CD14-positive monocyte (primary cell): ENCODE results near the gene GPR45. TPM values are rescaled to one million over a fixed set of nuclear protein-coding genes. Genes with fewer than 3 reads are reported as not detected.

ENCODE experiments used
- DNase-seq, 3 donors: peaks; one replicate each; pipeline ENCODE4 v3.0.0-alpha.2; 2011 to 2022
- H2AFZ ChIP-seq: 2 replicates; pipeline ENCODE4 v1.6.0; 2012; ENCODE audit warnings: mild to moderate bottlenecking, low read depth, low read length, inconsistent platforms; ENCODE audit not compliant: insufficient read depth, poor library complexity, severe bottlenecking
- H3K27ac ChIP-seq, 2 donors: 1 replicate in 1 of 2; 2 replicates in 1 of 2; pipeline ENCODE4 v1.5.1; 2012 to 2013; ENCODE audit warnings: low read length in 2 of 2, control low read depth in 1 of 2, inconsistent platforms in 1 of 2, low read depth in 1 of 2, mild to moderate bottlenecking in 1 of 2
- H3K27me3 ChIP-seq, 2 donors: one replicate each; pipeline versions ENCODE4 v1.6.0 to v1.6.1; 2011 to 2013; ENCODE audit warnings: low read length in 2 of 2; ENCODE audit not compliant: control insufficient read depth in 2 of 2, insufficient read depth in 2 of 2
- H3K36me3 ChIP-seq, 2 donors: replicated peaks in 1 of 2; 1 replicate in 1 of 2; 2 replicates in 1 of 2; pipeline versions ENCODE4 v1.5.1 to v1.6.1; 2012 to 2013; ENCODE audit warnings: low read length in 2 of 2, control low read depth in 1 of 2, inconsistent platforms in 1 of 2, mild to moderate bottlenecking in 1 of 2; ENCODE audit not compliant: insufficient read depth in 2 of 2, control insufficient read depth in 1 of 2
- H3K4me1 ChIP-seq, 2 donors: 1 replicate in 1 of 2; 2 replicates in 1 of 2; pipeline versions ENCODE4 v1.5.1 to v1.6.1; 2012 to 2013; ENCODE audit warnings: low read length in 2 of 2, control low read depth in 1 of 2, inconsistent platforms in 1 of 2, mild to moderate bottlenecking in 1 of 2, moderate library complexity in 1 of 2; ENCODE audit not compliant: insufficient read depth in 2 of 2, control insufficient read depth in 1 of 2
- H3K4me2 ChIP-seq: replicated peaks from 2 replicates; pipeline ENCODE3; 2012; ENCODE audit warnings: low read length, moderate library complexity, mild to moderate bottlenecking; ENCODE audit not compliant: poor library complexity, severe bottlenecking; ENCODE audit errors: extremely low read depth
- H3K4me3 ChIP-seq, 3 experiments: fragments of 200-600 bp in 1 of 3; sonication (generic) in 1 of 3; replicated peaks in 1 of 3; 1 replicate in 2 of 3; 2 replicates in 1 of 3; pipeline ENCODE4 v1.5.1; 2011 to 2013; ENCODE audit warnings: low read length in 3 of 3, mild to moderate bottlenecking in 3 of 3, control low read depth in 2 of 3, low read depth in 2 of 3, inconsistent platforms in 1 of 3, moderate library complexity in 1 of 3
- H3K79me2 ChIP-seq: 2 replicates; pipeline ENCODE4 v1.6.0; 2012; ENCODE audit warnings: mild to moderate bottlenecking, control low read depth, inconsistent platforms, low read length, moderate library complexity; ENCODE audit not compliant: insufficient read depth
- H3K9ac ChIP-seq: 2 replicates; pipeline ENCODE4 v1.6.0; 2017; ENCODE audit warnings: low read length, mild to moderate bottlenecking; ENCODE audit not compliant: insufficient read depth, poor library complexity, severe bottlenecking
- H3K9me3 ChIP-seq, 2 donors: replicated peaks in 1 of 2; 1 replicate in 1 of 2; 2 replicates in 1 of 2; pipeline versions ENCODE4 v1.5.1 to v1.6.1; 2012 to 2013; ENCODE audit warnings: low read length in 2 of 2, control low read depth in 1 of 2; ENCODE audit not compliant: control insufficient read depth in 1 of 2, insufficient read depth in 1 of 2
- H4K20me1 ChIP-seq: 2 replicates; pipeline ENCODE4 v1.6.0; 2012; ENCODE audit warnings: mild to moderate bottlenecking, low read length, control low read depth, moderate library complexity; ENCODE audit not compliant: insufficient read depth
- H3K27ac Mint-ChIP-seq, 7 donors: one replicate each; pipeline ENCODE4 v1.8.0; 2020; ENCODE audit warnings: mild to moderate bottlenecking in 7 of 7, mixed read lengths in 7 of 7, moderate library complexity in 6 of 7, inconsistent platforms in 2 of 7
- H3K27me3 Mint-ChIP-seq, 3 donors: one replicate each; pipeline ENCODE4 v1.8.0; 2021 to 2022; ENCODE audit warnings: low read depth in 3 of 3, mild to moderate bottlenecking in 3 of 3, mixed read lengths in 3 of 3, moderate library complexity in 3 of 3, inconsistent platforms in 1 of 3
- H3K36me3 Mint-ChIP-seq, 2 donors: one replicate each; pipeline ENCODE4 v1.8.0; 2020; ENCODE audit warnings: mixed read lengths in 2 of 2, inconsistent platforms in 1 of 2, mild to moderate bottlenecking in 1 of 2
- H3K4me1 Mint-ChIP-seq: one replicate; pipeline ENCODE4 v1.8.0; 2020; ENCODE audit warnings: mild to moderate bottlenecking, mixed read lengths
- H3K4me3 Mint-ChIP-seq, 2 donors: one replicate each; pipeline ENCODE4 v1.8.0; 2020; ENCODE audit warnings: mild to moderate bottlenecking in 2 of 2, mixed read lengths in 2 of 2, moderate library complexity in 1 of 2
- H3K9me3 Mint-ChIP-seq, 7 donors: one replicate each; pipeline ENCODE4 v1.8.0; 2020 to 2022; ENCODE audit warnings: mixed read lengths in 7 of 7, mild to moderate bottlenecking in 6 of 7, moderate library complexity in 6 of 7, inconsistent platforms in 2 of 7
- CTCF ChIP-seq: fragments of 200-600 bp; IDR thresholded peaks from one replicate; pipeline ENCODE4 v1.8.0; 2022; ENCODE audit warnings: antibody characterized with exemption, mild to moderate bottlenecking
- WGBS: methylation state at CpG from one replicate; pipeline ENCODE4 v1.1.5; 2013; ENCODE audit warnings: missing lambda C conversion rate; ENCODE audit not compliant: insufficient coverage; 5-methylcytosine and 5-hydroxymethylcytosine counted together
- intact Hi-C, 2 donors: fragments of 100-400 bp; cut with micrococcal nuclease; formaldehyde crosslinking; loops; one replicate each; pipeline versions ENCODE4 v1.15.0 to v1.15.1; 2023
- polyA plus RNA-seq, 3 donors: library from polyadenylated mRNA; depleted of rRNA in 1 of 3; unstranded in 2 of 3; stranded (reverse) in 1 of 3; fragments of 300-500 nt in 2 of 3; fragments of >200 nt in 1 of 3; fragmentation: Illumina TruSeq in 2 of 3; gene quantifications; 1 replicate in 2 of 3; 2 replicates in 1 of 3; pipeline ENCODE4 v1.2.3, GENCODE V29; 2012 to 2021

GPR45 gene
- polyA plus RNA-seq, 3 donors: not detected

DNA sequence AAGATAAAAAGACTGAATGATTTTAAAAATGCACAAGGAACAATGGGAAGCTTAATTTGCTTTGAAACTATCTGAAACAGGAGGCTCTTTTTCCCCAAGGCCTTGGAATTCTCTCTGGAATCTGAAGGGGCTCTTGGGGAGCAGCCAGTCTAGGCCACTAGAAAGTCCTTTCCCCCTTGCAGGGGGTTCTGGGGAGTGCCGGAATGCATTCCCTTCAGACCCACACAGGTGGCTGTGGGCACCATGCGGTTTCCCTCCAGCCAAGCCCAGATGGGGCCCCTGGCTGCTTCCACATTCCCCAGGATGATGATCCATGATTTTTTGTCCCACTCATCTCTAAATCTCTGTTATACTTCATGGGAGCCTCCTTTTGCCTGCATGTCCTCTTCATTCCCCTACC is 10.7 kb downstream of the GPR45 start:
- H3K4me3 Mint-ChIP-seq: no peak overlapping the region
- no peaks in the 10 kb centered on the region for H3K36me3 Mint-ChIP-seq
- Histone ChIP-seq H3K4me1 (peaks cover 14 to 15% of the 10 kb centered on the region in 2 donors), H3K9ac (no peak overlapping the region), H3K4me3 (no peak overlapping the region), H3K4me2 (no peak overlapping the region), H4K20me1 (no peaks in the 10 kb centered on the region), H3K27ac (no peak overlapping the region), H2AFZ (no peak overlapping the region), H3K79me2 (no peaks in the 10 kb centered on the region), H3K9me3 (no peaks in the 10 kb centered on the region), H3K36me3 (no peaks in the 10 kb centered on the region), H3K27me3 (no peaks in the 10 kb centered on the region)
- intact Hi-C loops: no loop called here
- peak overlapping the region in 1 of 7 donors; percentile 10 for H3K27ac Mint-ChIP-seq
- H3K4me1 Mint-ChIP-seq: peaks cover 21% of the 10 kb centered on the region
- 94% methylated on average over 2 of the region's 2 CpGs for WGBS
- no peak for DNase-seq
- no peak for TF ChIP-seq CTCF
- peaks cover 0 to 3% (median 1%) of the 10 kb centered on the region in 3 donors for H3K27me3 Mint-ChIP-seq
- H3K9me3 Mint-ChIP-seq: peaks cover 0 to 8% (median 4%) of the 10 kb centered on the region in 7 donors

DNA sequence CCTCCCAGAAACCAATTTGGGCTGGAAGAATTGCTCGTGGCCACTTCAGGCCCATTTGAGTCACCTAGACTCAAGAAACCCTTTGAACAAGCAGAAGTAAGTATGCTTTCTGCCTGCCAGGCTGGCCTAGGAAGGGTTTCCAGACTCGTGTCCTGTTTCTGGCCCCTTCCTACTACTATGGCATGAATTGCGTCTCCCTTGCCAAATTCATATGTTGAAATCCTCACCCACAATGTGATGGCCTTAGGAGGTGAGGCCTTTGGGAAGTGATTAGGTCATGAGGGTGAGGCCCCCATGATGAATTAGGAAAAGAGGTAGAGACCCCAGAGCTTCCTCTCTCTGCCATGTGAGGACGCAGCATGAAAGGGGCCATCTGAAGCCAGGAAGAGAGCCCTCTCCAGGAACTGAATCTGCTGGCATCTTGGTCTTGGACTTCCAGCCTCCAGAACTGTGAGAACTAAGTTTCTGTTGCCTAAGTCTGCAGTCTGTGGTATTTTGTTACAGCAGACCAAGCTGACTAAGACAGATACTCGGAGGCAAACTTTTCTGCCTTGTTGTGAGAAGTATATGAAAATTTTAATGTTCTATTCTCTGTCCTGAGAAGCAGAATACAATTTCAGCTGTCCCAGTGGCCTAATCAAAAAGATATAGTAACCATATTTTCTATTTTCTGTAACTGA is 13.1 kb downstream of the GPR45 start:
- Histone ChIP-seq H3K36me3 (no peaks in the 10 kb centered on the region), H3K9ac (no peak overlapping the region)

More for the DNA sequence above, 13.1 kb downstream of the GPR45 start:
- peak overlapping the region in 3 of 7 donors; percentile 15 to 45 (median 18) for H3K27ac Mint-ChIP-seq
- Histone ChIP-seq H3K27ac (no peak overlapping the region), H3K27me3 (no peaks in the 10 kb centered on the region), H3K4me3 (no peak overlapping the region), H3K4me2 (no peak overlapping the region), H3K79me2 (no peaks in the 10 kb centered on the region), H2AFZ (no peak overlapping the region), H3K9me3 (no peaks in the 10 kb centered on the region), H4K20me1 (no peaks in the 10 kb centered on the region), H3K4me1 (peaks cover 14 to 15% of the 10 kb centered on the region in 2 donors)
- H3K4me3 Mint-ChIP-seq: no peak overlapping the region
- peak in 1 of 3 donors; percentile 10 for DNase-seq
- peaks cover 0 to 1% (median 1%) of the 10 kb centered on the region in 3 donors for H3K27me3 Mint-ChIP-seq
- peaks cover 30% of the 10 kb centered on the region for H3K4me1 Mint-ChIP-seq
- H3K9me3 Mint-ChIP-seq: peaks cover 2 to 8% (median 4%) of the 10 kb centered on the region in 7 donors
- no peaks in the 10 kb centered on the region for H3K36me3 Mint-ChIP-seq
- WGBS: 51% methylated on average over 2 of the region's 5 CpGs
- TF ChIP-seq CTCF: no peak
- intact Hi-C loops: no loop called here
